ENCODE measurements around the gene TMOD4. TPM values are rescaled to one million over a fixed set of nuclear protein-coding genes. Genes with fewer than 3 reads are reported as not detected.

Gene TMOD4
- total and polyA plus RNA-seq, 9 of the 15 experiments (the other 6 are each of a cell fraction or from before 2014, with no cell fraction given): 0.18 to 1.8 (median 1.1) TPM; not detected in 1

DNA sequence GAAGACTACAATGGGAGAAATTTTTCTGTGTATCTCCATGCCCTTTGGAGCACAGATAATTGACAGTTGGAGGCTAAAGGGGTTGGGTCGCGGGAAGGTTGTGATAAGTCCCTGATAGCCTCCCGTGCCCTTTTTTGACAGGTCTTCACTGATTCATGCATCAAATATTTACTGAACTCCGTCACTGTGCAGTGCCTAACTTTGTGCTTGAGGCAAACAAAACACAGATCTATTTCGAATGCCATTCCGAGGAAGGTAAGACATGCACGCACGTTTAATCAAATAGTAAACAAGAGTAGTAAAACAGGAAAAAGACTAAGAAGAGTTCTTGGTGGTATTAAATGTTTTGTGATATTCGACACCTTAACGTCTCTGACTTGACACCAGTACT lies 22.1 kb upstream of the TMOD4 start (continued):
- TF ChIP-seq, protein P1, sequence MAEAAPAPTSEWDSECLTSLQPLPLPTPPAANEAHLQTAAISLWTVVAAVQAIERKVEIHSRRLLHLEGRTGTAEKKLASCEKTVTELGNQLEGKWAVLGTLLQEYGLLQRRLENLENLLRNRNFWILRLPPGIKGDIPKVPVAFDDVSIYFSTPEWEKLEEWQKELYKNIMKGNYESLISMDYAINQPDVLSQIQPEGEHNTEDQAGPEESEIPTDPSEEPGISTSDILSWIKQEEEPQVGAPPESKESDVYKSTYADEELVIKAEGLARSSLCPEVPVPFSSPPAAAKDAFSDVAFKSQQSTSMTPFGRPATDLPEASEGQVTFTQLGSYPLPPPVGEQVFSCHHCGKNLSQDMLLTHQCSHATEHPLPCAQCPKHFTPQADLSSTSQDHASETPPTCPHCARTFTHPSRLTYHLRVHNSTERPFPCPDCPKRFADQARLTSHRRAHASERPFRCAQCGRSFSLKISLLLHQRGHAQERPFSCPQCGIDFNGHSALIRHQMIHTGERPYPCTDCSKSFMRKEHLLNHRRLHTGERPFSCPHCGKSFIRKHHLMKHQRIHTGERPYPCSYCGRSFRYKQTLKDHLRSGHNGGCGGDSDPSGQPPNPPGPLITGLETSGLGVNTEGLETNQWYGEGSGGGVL (CRISPR knock-in tag; IDR thresholded peaks at IDR 0.05): no peak
- no peak for TF ChIP-seq TBL1XR1 (IDR thresholded peaks at IDR 0.05; ENCODE audit: low read length in 2 of 2)
- TF ChIP-seq PTBP1 (IDR thresholded peaks at IDR 0.05; ENCODE audit: low read depth, low read length): no peak
- no peak for TF ChIP-seq HMG20B (CRISPR knock-in tag; IDR thresholded peaks at IDR 0.05)
- TF ChIP-seq MCM3 (IDR thresholded peaks at IDR 0.05): no peak
- TF ChIP-seq, protein P2, sequence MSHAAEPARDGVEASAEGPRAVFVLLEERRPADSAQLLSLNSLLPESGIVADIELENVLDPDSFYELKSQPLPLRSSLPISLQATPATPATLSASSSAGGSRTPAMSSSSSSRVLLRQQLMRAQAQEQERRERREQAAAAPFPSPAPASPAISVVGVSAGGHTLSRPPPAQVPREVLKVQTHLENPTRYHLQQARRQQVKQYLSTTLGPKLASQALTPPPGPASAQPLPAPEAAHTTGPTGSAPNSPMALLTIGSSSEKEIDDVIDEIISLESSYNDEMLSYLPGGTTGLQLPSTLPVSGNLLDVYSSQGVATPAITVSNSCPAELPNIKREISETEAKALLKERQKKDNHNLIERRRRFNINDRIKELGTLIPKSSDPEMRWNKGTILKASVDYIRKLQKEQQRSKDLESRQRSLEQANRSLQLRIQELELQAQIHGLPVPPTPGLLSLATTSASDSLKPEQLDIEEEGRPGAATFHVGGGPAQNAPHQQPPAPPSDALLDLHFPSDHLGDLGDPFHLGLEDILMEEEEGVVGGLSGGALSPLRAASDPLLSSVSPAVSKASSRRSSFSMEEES (CRISPR knock-in tag; IDR thresholded peaks at IDR 0.05): no peak
- TF ChIP-seq ILK (tag; IDR thresholded peaks at IDR 0.05; ENCODE audit: borderline replicate concordance, low read depth): no peak
- TF ChIP-seq THRAP3 (IDR thresholded peaks at IDR 0.05; ENCODE audit: borderline replicate concordance): no peak
- TF ChIP-seq MEIS2 (IDR thresholded peaks at IDR 0.05; ENCODE audit: partially characterized antibody): peak; percentile 52
- no peak for TF ChIP-seq ZNF445 (CRISPR knock-in tag; IDR thresholded peaks at IDR 0.05; ENCODE audit: low read depth)
- TF ChIP-seq NR3C1 (CRISPR knock-in tag; IDR thresholded peaks at IDR 0.05): no peak
- no peak for TF ChIP-seq HDGF (IDR thresholded peaks at IDR 0.05)
- TF ChIP-seq, protein P3, sequence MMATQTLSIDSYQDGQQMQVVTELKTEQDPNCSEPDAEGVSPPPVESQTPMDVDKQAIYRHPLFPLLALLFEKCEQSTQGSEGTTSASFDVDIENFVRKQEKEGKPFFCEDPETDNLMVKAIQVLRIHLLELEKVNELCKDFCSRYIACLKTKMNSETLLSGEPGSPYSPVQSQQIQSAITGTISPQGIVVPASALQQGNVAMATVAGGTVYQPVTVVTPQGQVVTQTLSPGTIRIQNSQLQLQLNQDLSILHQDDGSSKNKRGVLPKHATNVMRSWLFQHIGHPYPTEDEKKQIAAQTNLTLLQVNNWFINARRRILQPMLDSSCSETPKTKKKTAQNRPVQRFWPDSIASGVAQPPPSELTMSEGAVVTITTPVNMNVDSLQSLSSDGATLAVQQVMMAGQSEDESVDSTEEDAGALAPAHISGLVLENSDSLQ (IDR thresholded peaks at IDR 0.05): peak; percentile 59
- TF ChIP-seq SRSF9 (IDR thresholded peaks at IDR 0.05; ENCODE audit: borderline replicate concordance, low read depth, low read length): no peak
- no peak for TF ChIP-seq NR2C1 (IDR thresholded peaks at IDR 0.05)
- TF ChIP-seq NR2C1 (tag; IDR thresholded peaks at IDR 0.05): no peak
- TF ChIP-seq HDAC3 (IDR thresholded peaks at IDR 0.05; ENCODE audit: borderline replicate concordance, partially characterized antibody): peak; percentile 8
- no peak for TF ChIP-seq BACH1 (tag; IDR thresholded peaks at IDR 0.05)
- no peak for TF ChIP-seq ZNF699 (CRISPR knock-in tag; IDR thresholded peaks at IDR 0.05; ENCODE audit: insufficient replicate concordance)
- peak; percentile 40; the same call in 1 of the 2 replicates for TF ChIP-seq JUND (IDR thresholded peaks at IDR 0.05; ENCODE audit: borderline replicate concordance, low read depth, low read length)
- no peak; the same call in 2 of the 3 replicates for TF ChIP-seq JUND (tag; IDR thresholded peaks at IDR 0.05; ENCODE audit: borderline replicate concordance, low read depth, low read length)
- TF ChIP-seq MTA2 (IDR thresholded peaks at IDR 0.05; ENCODE audit: low read depth): no peak
- TF ChIP-seq SMARCE1 (IDR thresholded peaks at IDR 0.05): no peak
